Activated CD4-positive, alpha-beta T cell treated with anti-CD3 and anti-CD28 coated beads for 36 hours (primary cell): Measurements from ENCODE around the gene STX10. TPM values are rescaled to one million over a fixed set of nuclear protein-coding genes. Genes with fewer than 3 reads are reported as not detected.
"Not testable (repeated sequence)": the region's sequence is repeated elsewhere in the genome, so short reads cannot be mapped to it uniquely, and the experiment has no call there.

Source experiments
- ATAC-seq: fragments of 200-7000 bp; cut with Tn5 transposase; one replicate; pipeline ENCODE4 v1.10.0; 2021; ENCODE audit warnings: mild to moderate bottlenecking, moderate library complexity
- CTCF ChIA-PET: fragments of 350-600 bp; sonication (Branson Sonifier 250); formaldehyde crosslinking; loops from one replicate; lab custom pipeline; 2021; ENCODE audit warnings: antibody characterized with exemption; lab: Charles Lee
- POLR2A ChIA-PET: fragments of 350-600 bp; sonication (Branson Sonifier 250); formaldehyde crosslinking; loops from one replicate; lab custom pipeline; 2021; ENCODE audit warnings: antibody characterized with exemption, inconsistent platforms; lab: Charles Lee
- DNase-seq: peaks from one replicate; pipeline ENCODE4 v3.0.0-alpha.2; 2020
- H3K27ac Mint-ChIP-seq: one replicate; pipeline ENCODE4 v1.8.0; 2021; ENCODE audit warnings: mixed read lengths
- H3K27me3 Mint-ChIP-seq: one replicate; pipeline ENCODE4 v1.8.0; 2021; ENCODE audit warnings: mixed read lengths
- H3K36me3 Mint-ChIP-seq: one replicate; pipeline ENCODE4 v1.8.0; 2021; ENCODE audit warnings: low read depth, mixed read lengths
- H3K4me1 Mint-ChIP-seq: one replicate; pipeline ENCODE4 v1.8.0; 2021; ENCODE audit warnings: mixed read lengths
- H3K4me3 Mint-ChIP-seq: one replicate; pipeline ENCODE4 v1.8.0; 2021; ENCODE audit warnings: mild to moderate bottlenecking, moderate library complexity, mixed read lengths
- H3K9me3 Mint-ChIP-seq: one replicate; pipeline ENCODE4 v1.8.0; 2021; ENCODE audit warnings: low read depth, mixed read lengths
- intact Hi-C, 2 experiments: fragments of 100-400 bp; cut with DNase I in 1 of 2; cut with micrococcal nuclease in 1 of 2; formaldehyde crosslinking; loops; one replicate each; pipeline versions ENCODE4 v1.14.2 to v1.15.1; 2022 to 2024; cut with DNase I, micrococcal nuclease
- total RNA-seq, 2 experiments: library from RNA; stranded (reverse); gene quantifications; one replicate each; pipeline ENCODE4 v1.2.3, GENCODE V29; 2021

STX10 gene
- total RNA-seq, 2 experiments from 2014 or later: 64.8 to 71.4 TPM

GRCh38 chr19:13178291-13178690 lies 28.1 kb upstream of the STX10 start:
- H3K9me3 Mint-ChIP-seq, H3K4me3 Mint-ChIP-seq, DNase-seq, H3K36me3 Mint-ChIP-seq, POLR2A ChIA-PET, intact Hi-C loops, H3K27me3 Mint-ChIP-seq, ATAC-seq, H3K27ac Mint-ChIP-seq: not testable (repeated sequence)
- CTCF ChIA-PET: interaction anchor here (0.9 kb wide), 1 partner anchor 12 kb away, joined by 3 read pairs; no protein-coding TSS in a partner anchor
- H3K4me1 Mint-ChIP-seq: peaks cover 27% of the 10 kb centered on the region

- H3K36me3 Mint-ChIP-seq, intact Hi-C loops, H3K27me3 Mint-ChIP-seq, H3K9me3 Mint-ChIP-seq, H3K4me3 Mint-ChIP-seq, ATAC-seq, H3K27ac Mint-ChIP-seq, DNase-seq: not testable (repeated sequence)
- ChIA-PET CTCF (interaction anchor here (0.9 kb wide), 1 partner anchor 12 kb away, joined by 3 read pairs; no protein-coding TSS in a partner anchor), POLR2A (interaction anchor here (0.7 kb wide), 1 partner anchor 17 kb away, joined by 4 read pairs; no protein-coding TSS in a partner anchor)
- peaks cover 34% of the 10 kb centered on the region for H3K4me1 Mint-ChIP-seq
Observed at GRCh38 chr19:13177584-13177983, 27.4 kb upstream of the STX10 start.

GRCh38 chr19:13176345-13176744 lies 26.2 kb upstream of the STX10 start:
- Mint-ChIP-seq H3K4me3 (no peak overlapping the region), H3K9me3 (no peaks in the 10 kb centered on the region), H3K27ac (no peak overlapping the region), H3K4me1 (peaks cover 39% of the 10 kb centered on the region), H3K27me3 (no peaks in the 10 kb centered on the region), H3K36me3 (peaks cover 2% of the 10 kb centered on the region)
- DNase-seq (no peak), ATAC-seq (no peak)
- POLR2A ChIA-PET: no interaction called here
- intact Hi-C loops: no loop called here
- CTCF ChIA-PET: interaction anchor here (1.1 to 1.3 kb wide), 3 partner anchors 10 to 38 kb away, joined by 3 to 5 read pairs (median 4); no protein-coding TSS in a partner anchor

- peaks cover 2% of the 10 kb centered on the region for H3K36me3 Mint-ChIP-seq
- H3K27me3 Mint-ChIP-seq: no peaks in the 10 kb centered on the region
- intact Hi-C loops: no loop called here
- DNase-seq: no peak
- peak overlapping the region; percentile 97 for H3K27ac Mint-ChIP-seq
- H3K4me3 Mint-ChIP-seq: peak overlapping the region; percentile 80
- no peak for ATAC-seq
- CTCF ChIA-PET: interaction anchor here (1.1 kb wide), 1 partner anchor 9 kb away, joined by 3 read pairs; no protein-coding TSS in a partner anchor
- no peaks in the 10 kb centered on the region for H3K9me3 Mint-ChIP-seq
- POLR2A ChIA-PET: no interaction called here
- H3K4me1 Mint-ChIP-seq: peaks cover 50% of the 10 kb centered on the region
Observed at GRCh38 chr19:13173139-13173737, 23.1 kb upstream of the STX10 start.

- peak; percentile 30 for ATAC-seq
- Mint-ChIP-seq H3K27me3 (no peaks in the 10 kb centered on the region), H3K27ac (peak overlapping the region; percentile 97), H3K9me3 (no peaks in the 10 kb centered on the region), H3K36me3 (peaks cover 3% of the 10 kb centered on the region), H3K4me1 (peaks cover 56% of the 10 kb centered on the region), H3K4me3 (peak overlapping the region; percentile 80)
- intact Hi-C loops: no loop called here
- peak; percentile 93 for DNase-seq
- ChIA-PET CTCF (no interaction called here), POLR2A (no interaction called here)
Observed at GRCh38 chr19:13172346-13173138, 22.4 kb upstream of the STX10 start.

GRCh38 chr19:13171146-13171545 lies 21.0 kb upstream of the STX10 start:
- Mint-ChIP-seq H3K4me1 (peaks cover 68% of the 10 kb centered on the region), H3K9me3 (no peaks in the 10 kb centered on the region), H3K36me3 (peaks cover 3% of the 10 kb centered on the region), H3K4me3 (no peak overlapping the region), H3K27ac (peak overlapping the region; percentile 97), H3K27me3 (no peaks in the 10 kb centered on the region)
- DNase-seq (no peak), ATAC-seq (no peak)
- CTCF ChIA-PET: interaction anchor here (1.8 kb wide), 1 partner anchor 23 kb away, joined by 8 read pairs; no protein-coding TSS in a partner anchor
- POLR2A ChIA-PET: interaction anchor here (0.7 kb wide), 1 partner anchor 16 kb away, joined by 5 read pairs; no protein-coding TSS in a partner anchor
- intact Hi-C loops: no loop called here

GRCh38 chr19:13169769-13170168 lies 19.6 kb upstream of the STX10 start:
- Mint-ChIP-seq H3K36me3 (peaks cover 3% of the 10 kb centered on the region), H3K9me3 (no peaks in the 10 kb centered on the region), H3K4me1 (peaks cover 82% of the 10 kb centered on the region), H3K27ac (peak overlapping the region; percentile 96), H3K27me3 (no peaks in the 10 kb centered on the region), H3K4me3 (no peak overlapping the region)
- no peak for DNase-seq
- no peak for ATAC-seq
- ChIA-PET CTCF (interaction anchor here (0.7 to 1.8 kb wide), 9 partner anchors 9 to 92 kb away, joined by 3 to 8 read pairs (median 3); no protein-coding TSS in a partner anchor), POLR2A (interaction anchor here (1.4 kb wide), 2 partner anchors 15 to 17 kb away, joined by 6 read pairs; no protein-coding TSS in a partner anchor)
- intact Hi-C loops: loop anchor here in 1 of 2 experiments (5.0 kb wide), 1 partner anchor 1198 kb away; no protein-coding TSS in a partner anchor

- not testable (repeated sequence) for DNase-seq, H3K9me3 Mint-ChIP-seq, ATAC-seq, H3K36me3 Mint-ChIP-seq, H3K27me3 Mint-ChIP-seq, H3K4me3 Mint-ChIP-seq
- intact Hi-C loops: loop anchor here in 1 of 2 experiments (5.0 kb wide), 1 partner anchor 1201 kb away; no protein-coding TSS in a partner anchor
- peaks cover 79% of the 10 kb centered on the region for H3K4me1 Mint-ChIP-seq
- ChIA-PET POLR2A (interaction anchor here (0.7 to 2.5 kb wide), 2 partner anchors 11 to 17 kb away, joined by 8 to 14 read pairs; no protein-coding TSS in a partner anchor), CTCF (interaction anchor here (0.7 to 2.7 kb wide), 4 partner anchors 10 to 44 kb away, joined by 3 to 11 read pairs (median 4); no protein-coding TSS in a partner anchor)
- H3K27ac Mint-ChIP-seq: peak overlapping the region; percentile 58
Observed at GRCh38 chr19:13166151-13166550, 16.0 kb upstream of the STX10 start.

- H3K27ac Mint-ChIP-seq: peak overlapping the region; percentile 94
- peaks cover 78% of the 10 kb centered on the region for H3K4me1 Mint-ChIP-seq
- ChIA-PET POLR2A (interaction anchor here (0.6 to 2.2 kb wide), 5 partner anchors 10 to 553 kb away, joined by 3 to 15 read pairs (median 5); no protein-coding TSS in a partner anchor), CTCF (interaction anchor here (0.5 to 1.7 kb wide), 7 partner anchors 9 to 98 kb away, joined by 3 to 7 read pairs (median 3); no protein-coding TSS in a partner anchor)
- DNase-seq (no peak), ATAC-seq (no peak)
- intact Hi-C loops: loop anchor here in 1 of 2 experiments (5.0 kb wide), 1 partner anchor 1202 kb away; no protein-coding TSS in a partner anchor
- no peaks in the 10 kb centered on the region for H3K27me3 Mint-ChIP-seq
- no peak overlapping the region for H3K4me3 Mint-ChIP-seq
- H3K36me3 Mint-ChIP-seq: peaks cover 1% of the 10 kb centered on the region
- H3K9me3 Mint-ChIP-seq: no peaks in the 10 kb centered on the region
Observed at GRCh38 chr19:13165162-13165997, 15.2 kb upstream of the STX10 start.
